GM12873 (cell line): ENCODE results near the gene WDR31.

ENCODE experiments used
- TF ChIP-seq, protein P1 (sequence below): IDR thresholded peaks from 2 replicates; pipeline ENCODE4 v1.5.1; 2012; ENCODE audit warnings: low read depth, mild to moderate bottlenecking, moderate library complexity, low read length, control low read depth; ENCODE audit not compliant: insufficient read depth; ENCODE audit errors: missing control alignments

Gene WDR31

DNA sequence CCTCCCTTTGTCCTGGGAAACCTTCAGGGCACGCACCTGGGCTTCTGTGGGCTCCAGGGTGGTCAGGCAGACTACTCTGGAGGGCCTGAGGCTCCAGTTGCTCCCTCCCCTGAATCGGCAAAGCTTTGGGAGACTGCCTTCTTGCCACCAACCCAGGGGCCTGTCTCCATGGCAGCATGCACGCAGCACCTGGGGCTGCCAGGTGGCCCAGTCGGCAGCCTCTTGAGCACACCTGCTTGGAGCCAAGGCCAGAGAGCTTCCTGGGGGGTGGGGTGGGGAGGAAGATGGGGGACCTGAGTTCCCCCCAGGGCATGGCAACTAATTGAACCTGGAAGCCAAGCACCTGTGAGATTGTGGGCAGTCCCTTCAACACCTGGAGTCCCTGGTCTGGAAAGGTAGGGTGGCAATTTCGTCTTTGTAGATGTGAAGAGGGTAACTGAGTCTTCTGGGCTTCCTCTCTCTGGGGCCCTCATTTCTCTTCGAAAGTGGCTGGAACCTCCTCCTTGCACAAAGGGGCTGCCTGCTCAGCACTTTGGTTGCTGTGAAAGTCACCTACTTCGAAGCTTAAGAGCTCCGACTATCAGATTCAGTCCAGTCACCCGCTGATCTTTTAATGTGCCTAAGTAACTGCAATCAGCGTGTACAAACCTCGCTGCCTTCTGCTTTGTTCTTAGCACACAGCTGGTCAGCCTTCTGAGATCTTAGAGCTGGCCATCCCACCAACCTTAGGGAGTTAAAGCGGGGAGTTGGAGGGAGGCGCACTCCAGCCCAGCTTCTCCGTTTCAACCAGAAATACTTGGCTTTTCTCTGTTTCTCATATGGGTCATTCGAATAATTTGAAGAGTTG lies 40.9 kb downstream of the WDR31 start:
- TF ChIP-seq, protein P1, sequence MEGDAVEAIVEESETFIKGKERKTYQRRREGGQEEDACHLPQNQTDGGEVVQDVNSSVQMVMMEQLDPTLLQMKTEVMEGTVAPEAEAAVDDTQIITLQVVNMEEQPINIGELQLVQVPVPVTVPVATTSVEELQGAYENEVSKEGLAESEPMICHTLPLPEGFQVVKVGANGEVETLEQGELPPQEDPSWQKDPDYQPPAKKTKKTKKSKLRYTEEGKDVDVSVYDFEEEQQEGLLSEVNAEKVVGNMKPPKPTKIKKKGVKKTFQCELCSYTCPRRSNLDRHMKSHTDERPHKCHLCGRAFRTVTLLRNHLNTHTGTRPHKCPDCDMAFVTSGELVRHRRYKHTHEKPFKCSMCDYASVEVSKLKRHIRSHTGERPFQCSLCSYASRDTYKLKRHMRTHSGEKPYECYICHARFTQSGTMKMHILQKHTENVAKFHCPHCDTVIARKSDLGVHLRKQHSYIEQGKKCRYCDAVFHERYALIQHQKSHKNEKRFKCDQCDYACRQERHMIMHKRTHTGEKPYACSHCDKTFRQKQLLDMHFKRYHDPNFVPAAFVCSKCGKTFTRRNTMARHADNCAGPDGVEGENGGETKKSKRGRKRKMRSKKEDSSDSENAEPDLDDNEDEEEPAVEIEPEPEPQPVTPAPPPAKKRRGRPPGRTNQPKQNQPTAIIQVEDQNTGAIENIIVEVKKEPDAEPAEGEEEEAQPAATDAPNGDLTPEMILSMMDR = no peak

DNA sequence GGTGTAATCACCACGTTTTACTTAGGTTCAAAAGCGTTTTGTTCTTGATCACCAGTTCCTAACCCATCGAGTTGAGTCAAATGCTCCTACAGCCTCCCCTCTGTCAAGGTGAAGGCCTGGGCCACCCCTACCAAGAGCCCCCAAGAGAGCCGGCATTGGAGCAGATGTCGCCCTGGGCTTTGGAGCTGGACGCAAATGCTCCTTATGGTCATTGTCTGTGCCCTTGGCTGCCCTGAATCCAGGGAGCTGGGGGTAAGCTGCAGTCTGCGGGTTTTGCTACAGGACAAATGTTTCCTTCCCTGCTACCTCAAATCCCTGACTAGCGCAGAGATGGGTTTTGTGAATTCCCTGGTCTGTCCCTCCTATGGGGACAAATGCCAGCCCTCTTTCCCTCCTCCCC lies 41.8 kb downstream of the WDR31 start:
- TF ChIP-seq, protein P1 = no peak

- TF ChIP-seq, protein P1 = no peak
Measured at GRCh38 chr9:113296796-113297558, 43.1 kb downstream of the WDR31 start.

DNA sequence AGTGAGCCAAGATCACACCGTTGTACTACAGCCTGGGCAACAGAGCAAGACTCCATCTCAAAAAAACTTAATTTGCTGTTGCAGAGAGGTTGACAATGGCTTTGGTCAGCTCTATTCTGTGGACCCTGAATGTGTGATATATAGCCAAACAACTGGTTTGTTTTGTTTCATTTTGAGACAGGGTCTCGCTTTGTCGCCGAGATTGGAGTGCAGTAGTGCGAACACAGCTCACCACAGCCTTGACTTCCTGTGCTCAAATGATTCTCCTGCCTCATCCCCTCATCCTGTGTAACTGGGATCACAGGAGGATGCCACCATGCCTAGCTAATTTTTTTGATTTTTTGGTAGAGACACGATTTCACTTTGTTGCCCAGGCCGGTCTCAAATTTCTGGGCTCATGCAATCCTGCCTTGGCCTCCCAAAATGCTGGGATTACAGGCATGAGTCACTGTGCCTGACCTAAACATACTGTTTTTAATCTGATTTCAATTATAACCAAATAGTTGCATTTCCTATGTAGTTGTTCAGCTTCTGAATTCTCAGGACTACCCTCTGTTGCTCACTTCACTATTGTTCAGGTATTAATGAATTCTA lies 46.7 kb downstream of the WDR31 start:
- TF ChIP-seq, protein P1 = no peak

- TF ChIP-seq, protein P1 = no peak
Measured at GRCh38 chr9:113290052-113290607, 49.9 kb downstream of the WDR31 start.

DNA sequence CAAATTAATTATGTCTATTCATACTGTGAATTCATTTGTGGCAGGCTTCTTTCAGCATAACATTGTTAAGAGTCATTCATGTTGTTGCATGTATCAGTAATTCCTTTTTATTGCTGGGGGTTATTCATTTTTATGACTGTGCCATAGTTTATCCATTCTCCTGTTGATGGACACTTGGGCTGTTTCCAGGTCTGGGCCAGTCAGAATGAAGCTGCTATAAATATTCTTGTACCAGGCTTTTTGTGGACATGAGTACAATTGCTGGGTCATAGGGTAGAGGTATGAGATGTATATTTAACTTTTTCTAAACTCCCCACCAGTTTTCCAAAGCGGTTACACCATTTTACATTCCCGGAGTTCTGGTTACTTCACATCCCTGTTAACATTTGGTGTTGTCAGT lies 51.0 kb downstream of the WDR31 start:
- TF ChIP-seq, protein P1 = no peak

GRCh38 chr9:113281356-113281755 lies 58.7 kb downstream of the WDR31 start:
- TF ChIP-seq, protein P1 = no peak
